ENCODE measurements around the gene PAK3.

DNA sequence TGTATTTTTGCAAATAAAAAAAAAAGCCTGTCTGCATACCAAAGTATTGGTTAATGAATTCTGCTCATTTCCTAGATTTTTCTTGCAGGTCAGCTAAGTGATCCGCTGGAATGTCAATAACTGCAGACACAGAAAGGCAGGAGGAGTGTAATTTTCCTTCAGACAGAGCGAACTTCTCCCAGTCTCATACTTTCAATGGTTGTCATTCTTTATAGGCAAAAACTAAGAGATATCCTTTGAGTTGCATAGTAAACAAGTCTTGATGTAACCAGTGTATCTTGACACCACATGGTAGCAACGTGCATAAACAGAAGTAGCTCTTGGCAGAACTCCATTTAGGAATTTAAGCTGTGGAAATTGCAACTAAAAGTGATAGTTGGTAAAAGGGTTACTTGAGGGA, 166.1 kb downstream of the PAK3 start:
- no peak for TF ChIP-seq POLR2A (IDR thresholded peaks at IDR 0.05; ENCODE audit: extremely low read depth, insufficient read length)
- no peak for TF ChIP-seq CTCF (IDR thresholded peaks at IDR 0.05; ENCODE audit: low read depth, low read length)
- TF ChIP-seq MAX (IDR thresholded peaks at IDR 0.05; ENCODE audit: low read depth, low read length), result no peak

All from NB4 (cell line).